Glomerular endothelial cell (primary cell): ENCODE results near the gene NOMO2. TPM values are rescaled to one million over a fixed set of nuclear protein-coding genes. Genes with fewer than 3 reads are reported as not detected.
"Not testable (repeated sequence)": the region's sequence is repeated elsewhere in the genome, so short reads cannot be mapped to it uniquely, and the experiment has no call there.

ENCODE experiments used
- DNase-seq: peaks from one replicate; pipeline ENCODE4 v3.0.0-alpha.2; 2011; ENCODE audit warnings: low read depth, low spot score; ENCODE audit errors: extremely low read depth
- total RNA-seq: library from RNA; depleted of rRNA; stranded (reverse); fragments of >200 nt; gene quantifications from 2 replicates; pipeline ENCODE4 v1.2.3, GENCODE V29; 2015

NOMO2 gene
- total RNA-seq, 1 donor from 2014 or later, result 248 TPM

DNA sequence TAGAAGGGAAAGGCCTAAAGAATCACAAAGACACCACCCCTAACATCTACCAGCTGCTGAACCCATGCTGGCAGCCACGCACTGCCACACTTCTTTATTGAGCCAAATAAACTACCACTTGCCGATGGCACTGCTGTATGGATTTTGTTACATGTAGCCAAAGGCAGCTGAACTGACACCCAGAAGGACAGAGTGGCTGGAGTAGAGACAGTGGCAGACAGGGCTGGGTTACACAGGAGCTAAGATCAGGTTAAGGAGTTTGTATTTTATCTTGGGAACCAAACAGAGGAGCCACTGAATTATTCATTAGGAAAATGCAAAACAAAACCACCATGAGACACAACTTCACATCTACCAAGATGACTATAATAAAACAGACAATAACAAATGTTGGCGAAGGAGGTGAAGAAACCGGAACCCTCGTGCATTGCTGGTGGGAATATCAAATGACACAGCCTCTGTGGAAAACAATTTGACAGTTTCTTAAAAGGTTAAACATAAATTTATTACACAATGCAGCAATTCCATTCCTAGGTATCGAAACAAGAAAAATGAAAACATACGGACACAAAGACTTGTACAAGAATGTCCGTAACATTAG lies 35.9 kb downstream of the NOMO2 start:
- DNase-seq, result not testable (repeated sequence)

DNA sequence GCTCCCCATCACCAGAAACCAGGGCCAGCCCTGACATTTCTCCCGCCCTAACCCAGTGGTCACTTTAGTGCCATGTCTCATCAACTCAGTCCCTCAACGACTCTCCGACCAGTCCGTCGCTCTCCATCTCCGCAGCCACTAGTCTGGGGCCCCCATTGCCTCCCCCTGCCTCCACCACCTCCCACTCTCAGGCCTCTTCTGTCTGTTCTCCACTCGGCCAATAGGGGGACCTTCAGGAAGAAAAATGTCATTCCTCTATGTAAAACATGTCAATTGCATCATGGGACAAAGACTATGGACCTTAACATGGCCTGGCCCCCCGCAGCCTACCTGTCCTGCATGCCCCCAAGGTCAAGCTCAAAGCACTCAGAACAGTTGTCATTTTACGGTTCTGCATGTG lies 39.3 kb downstream of the NOMO2 start:
- DNase-seq, result not testable (repeated sequence)

DNA sequence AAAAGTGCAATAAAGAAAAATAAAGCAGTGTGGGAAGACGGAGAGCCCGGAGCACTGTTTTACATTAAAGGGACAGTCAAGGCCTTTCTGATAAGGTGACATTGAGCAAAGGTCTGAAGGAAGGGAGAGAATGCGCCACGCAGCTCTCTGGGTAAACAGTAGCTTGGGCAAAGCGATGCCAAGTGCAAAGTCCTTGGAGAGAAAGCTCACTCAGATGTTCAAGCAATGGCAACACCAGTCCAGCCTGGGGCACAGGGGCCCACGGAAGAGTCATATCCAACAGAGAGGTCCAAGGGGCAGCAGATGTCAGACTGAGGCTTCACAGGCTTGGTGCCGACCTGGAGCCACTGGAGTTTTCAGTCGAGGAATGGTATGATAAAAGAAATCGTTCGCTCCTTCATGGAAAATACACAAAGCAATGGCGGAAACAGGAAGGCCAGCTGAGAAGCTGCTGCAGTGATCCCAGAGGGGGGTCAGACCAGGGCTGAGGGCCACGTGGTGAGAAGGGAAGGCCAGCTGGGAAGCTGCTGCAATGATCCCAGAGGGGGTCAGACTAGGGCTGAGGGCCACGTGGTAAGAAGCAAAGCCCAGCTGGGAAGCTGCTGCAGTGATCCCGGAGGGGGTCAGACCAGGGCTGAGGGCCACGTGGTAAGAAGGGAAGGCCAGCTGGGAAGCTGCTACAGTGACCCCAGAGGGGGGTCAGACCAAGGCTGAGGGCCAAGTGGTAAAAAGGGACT lies 40.3 kb downstream of the NOMO2 start:
- not testable (repeated sequence) for DNase-seq

DNA sequence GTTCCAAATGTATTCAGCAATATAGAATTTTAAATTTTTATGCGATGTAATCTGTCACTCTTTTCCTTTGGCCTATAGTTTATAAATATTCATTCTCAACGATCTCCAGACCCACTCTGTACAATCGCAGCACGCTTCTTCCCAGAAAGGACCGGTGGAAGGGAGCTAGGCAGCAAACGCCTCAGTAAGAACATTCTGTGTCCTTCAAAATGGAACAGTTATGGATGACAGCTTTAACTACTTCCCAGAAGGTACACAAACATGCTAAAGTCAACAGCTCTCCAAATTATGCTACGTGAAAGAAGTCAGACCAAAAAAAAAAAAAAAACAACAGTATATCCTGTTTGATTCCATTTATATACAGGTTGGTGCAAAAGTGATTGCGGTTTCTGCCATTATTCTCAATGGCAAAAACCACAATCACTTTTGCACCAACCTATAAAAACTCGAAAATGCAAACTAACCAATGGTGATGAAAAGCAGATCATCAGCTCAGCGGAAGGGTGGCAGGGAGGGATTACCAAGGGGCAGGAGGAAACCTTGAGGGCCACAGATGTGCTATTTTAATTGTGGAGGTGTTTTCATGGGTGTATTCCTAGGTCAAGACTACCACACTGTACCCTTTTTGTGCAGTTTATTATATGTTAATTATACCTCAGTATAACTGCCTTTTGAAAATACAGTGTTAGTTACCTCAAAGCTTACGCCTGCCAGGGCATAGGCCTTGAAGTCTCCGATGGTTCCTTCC lies 43.2 kb downstream of the NOMO2 start:
- not testable (repeated sequence) for DNase-seq

DNA sequence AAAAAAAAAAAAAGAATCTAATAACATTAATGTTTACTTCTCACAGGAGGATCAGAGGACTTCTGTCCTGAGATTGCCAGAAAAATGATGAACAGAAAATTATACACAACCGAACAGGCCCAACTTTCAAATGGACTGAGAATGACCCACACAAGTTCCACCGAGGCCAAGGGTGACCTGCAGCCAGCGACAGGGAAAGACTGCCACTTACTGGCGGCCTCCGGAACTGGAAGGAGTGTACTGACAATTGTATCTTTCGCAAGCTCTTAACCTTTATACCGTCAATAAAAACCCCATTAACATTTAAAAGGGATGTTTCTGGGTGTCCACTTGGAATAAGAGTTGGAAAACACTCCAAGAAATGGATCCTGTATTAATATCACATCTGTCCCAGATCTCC lies 63.5 kb downstream of the NOMO2 start:
- not testable (repeated sequence) for DNase-seq

DNA sequence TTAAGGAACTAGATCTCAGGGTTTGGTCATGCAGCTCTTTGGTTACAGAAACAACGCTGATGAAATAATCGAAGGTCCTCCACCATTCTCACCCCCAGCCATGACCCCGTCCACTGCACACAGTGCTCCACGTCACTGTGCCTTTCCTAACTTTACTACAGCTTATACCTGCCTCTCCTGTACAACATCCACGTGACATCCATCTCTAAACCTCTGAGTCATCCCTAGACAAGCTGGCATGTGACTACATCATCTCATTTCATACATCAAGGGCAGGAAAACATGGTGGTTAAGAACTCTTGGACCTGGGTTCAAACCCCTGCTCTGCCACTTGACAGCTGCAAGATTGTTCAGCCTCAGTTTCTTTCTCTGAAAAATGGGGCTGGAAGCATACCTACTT lies 64.9 kb downstream of the NOMO2 start:
- not testable (repeated sequence) for DNase-seq

DNA sequence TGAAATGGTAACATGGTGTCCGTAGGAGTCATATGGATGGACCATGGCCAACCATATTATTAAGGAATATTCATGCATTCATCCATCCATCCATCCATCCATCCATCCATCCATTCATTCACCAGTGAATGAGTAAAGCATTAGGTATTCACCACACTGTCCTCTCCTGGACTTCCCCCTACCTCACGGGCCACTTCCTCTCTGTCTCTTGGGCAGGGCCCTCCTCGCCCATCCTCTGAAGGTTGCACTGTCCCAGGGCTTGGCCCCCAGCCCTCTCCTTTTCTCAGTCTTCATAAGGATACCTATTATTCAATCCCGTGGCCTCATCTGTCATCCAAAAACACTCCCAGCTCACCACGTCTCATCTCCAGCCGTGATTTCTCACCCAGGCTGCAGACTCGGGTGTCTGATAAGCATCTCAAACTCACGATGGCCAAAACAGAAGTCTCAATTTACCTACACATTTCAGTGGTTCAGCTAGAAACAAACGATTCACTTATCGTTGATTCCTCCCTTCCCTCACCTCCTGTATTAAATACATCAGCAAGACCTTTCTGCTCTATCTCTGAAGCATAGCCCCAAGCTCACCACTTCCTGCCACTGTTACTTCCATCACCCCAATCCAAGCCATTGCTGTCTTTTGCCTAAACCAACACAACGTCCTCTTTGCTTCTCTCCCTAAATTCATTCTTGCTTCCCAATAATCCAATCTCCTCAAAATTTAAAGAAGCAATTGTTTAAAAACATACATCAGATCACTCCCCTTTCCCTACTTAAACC lies 69.6 kb downstream of the NOMO2 start:
- DNase-seq, result not testable (repeated sequence)

DNA sequence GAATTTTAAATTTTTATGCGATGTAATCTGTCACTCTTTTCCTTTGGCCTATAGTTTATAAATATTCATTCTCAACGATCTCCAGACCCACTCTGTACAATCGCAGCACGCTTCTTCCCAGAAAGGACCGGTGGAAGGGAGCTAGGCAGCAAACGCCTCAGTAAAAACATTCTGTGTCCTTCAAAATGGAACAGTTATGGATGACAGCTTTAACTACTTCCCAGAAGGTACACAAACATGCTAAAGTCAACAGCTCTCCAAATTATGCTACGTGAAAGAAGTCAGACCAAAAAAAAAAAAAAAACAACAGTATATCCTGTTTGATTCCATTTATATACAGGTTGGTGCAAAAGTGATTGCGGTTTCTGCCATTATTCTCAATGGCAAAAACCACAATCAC lies 125.9 kb downstream of the NOMO2 start:
- DNase-seq, result not testable (repeated sequence)

DNA sequence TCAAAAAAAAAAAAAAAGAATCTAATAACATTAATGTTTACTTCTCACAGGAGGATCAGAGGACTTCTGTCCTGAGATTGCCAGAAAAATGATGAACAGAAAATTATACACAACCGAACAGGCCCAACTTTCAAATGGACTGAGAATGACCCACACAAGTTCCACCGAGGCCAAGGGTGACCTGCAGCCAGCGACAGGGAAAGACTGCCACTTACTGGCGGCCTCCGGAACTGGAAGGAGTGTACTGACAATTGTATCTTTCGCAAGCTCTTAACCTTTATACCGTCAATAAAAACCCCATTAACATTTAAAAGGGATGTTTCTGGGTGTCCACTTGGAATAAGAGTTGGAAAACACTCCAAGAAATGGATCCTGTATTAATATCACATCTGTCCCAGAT lies 146.1 kb downstream of the NOMO2 start:
- DNase-seq, result not testable (repeated sequence)

DNA sequence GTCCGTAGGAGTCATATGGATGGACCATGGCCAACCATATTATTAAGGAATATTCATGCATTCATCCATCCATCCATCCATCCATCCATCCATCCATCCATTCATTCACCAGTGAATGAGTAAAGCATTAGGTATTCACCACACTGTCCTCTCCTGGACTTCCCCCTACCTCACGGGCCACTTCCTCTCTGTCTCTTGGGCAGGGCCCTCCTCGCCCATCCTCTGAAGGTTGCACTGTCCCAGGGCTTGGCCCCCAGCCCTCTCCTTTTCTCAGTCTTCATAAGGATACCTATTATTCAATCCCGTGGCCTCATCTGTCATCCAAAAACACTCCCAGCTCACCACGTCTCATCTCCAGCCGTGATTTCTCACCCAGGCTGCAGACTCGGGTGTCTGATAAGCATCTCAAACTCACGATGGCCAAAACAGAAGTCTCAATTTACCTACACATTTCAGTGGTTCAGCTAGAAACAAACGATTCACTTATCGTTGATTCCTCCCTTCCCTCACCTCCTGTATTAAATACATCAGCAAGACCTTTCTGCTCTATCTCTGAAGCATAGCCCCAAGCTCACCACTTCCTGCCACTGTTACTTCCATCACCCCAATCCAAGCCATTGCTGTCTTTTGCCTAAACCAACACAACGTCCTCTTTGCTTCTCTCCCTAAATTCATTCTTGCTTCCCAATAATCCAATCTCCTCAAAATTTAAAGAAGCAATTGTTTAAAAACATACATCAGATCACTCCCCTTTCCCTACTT lies 152.2 kb downstream of the NOMO2 start:
- not testable (repeated sequence) for DNase-seq

DNA sequence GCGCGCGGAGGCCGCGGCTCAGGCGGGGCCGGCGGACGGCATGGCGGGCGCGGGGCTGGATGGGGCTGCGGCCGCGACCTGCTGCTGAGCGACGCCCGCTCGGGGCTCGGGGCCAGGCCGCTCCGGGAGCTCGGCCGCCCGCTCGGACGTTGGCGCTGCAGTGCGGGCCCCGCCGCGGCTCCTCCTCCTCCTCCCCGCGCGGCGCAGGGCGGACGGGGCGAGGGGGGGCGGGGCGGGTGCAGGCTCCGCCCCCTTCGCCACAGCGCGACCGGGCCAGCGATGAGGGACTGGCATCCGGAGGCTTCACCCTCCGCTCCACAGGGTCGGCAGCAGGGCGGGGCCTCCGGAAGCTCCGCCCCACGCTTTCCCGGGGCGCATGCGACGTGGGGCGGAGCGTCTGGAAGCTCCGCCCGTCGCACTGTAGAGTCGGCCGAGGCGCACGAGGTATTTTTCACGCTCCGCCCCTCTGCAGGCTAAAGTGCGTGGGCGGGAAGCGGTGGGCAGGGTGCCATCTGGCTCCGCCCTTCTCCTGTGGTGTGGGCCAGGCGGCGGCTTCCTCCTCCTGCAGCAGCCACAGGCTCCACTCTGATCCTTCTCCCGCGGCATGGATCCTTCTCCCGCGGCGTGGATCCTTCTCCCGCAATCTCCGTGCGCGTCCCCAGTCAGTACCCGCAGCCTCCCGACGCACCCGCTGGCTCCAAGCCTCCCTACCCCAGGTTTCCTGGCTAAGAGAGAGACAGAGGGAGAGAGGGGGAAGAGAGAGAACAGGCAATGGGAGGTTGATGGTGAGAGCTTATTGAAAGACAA lies 159.8 kb downstream of the NOMO2 start:
- DNase-seq, result not testable (repeated sequence)

DNA sequence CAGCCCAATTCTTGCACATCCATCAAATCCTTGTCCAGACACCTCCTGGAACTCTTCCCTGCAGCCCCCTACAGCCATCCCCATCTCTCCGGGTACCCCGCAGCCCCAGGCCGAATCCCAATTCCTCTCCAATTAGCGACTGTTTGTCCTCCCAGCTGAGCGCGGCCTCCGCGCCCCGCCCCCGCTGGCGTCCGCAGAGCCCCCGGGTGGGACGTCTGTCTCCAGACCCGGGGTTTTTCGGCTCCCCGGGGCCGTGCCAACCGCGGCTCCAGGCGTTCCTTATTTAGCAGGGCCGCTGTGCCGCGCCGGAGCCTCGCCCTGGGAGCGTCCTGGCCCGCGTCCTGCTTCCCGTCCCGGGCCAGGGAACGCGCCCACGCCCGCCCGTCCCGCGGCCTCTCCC lies 160.7 kb downstream of the NOMO2 start:
- DNase-seq, result not testable (repeated sequence)

DNA sequence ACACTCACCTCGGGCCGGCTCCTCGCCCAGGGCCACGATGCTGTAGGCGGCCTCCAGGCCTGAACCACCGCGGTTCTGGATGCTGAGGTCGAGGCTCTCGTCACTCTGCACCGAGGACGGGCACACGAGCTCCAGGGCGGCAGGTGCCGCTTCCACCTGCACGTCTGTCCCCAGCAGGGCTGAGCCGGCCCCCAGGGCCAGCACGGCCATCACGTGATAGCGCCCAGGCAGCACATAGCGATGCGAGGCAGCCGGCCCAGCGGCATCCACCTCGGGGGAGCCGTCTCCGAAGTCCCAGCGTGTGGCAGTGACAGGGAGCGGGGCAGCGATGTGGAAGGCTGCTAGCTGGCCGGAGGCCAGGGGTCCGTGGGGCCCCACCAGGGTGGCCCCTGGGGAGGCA lies 167.5 kb downstream of the NOMO2 start:
- not testable (repeated sequence) for DNase-seq

DNA sequence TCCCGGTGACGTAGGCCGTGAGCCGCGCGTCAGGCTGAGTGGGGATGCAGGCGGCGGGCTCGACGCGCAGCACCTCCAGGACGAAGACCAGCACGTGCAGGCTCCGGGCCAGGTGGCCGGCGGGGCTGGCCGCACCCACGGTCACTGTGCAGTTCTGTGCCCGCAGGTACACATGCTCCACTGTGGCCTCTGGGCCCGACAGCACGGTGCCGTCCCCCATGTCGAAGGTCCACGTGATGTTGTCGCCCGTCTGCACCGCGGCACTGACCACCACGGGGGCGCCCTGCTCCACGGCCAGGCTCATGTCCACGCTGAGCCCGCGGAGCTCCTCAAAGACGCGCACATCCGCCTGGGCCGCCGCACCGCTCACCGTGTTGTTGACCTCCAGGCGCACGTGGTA lies 174.1 kb downstream of the NOMO2 start:
- DNase-seq, result not testable (repeated sequence)

DNA sequence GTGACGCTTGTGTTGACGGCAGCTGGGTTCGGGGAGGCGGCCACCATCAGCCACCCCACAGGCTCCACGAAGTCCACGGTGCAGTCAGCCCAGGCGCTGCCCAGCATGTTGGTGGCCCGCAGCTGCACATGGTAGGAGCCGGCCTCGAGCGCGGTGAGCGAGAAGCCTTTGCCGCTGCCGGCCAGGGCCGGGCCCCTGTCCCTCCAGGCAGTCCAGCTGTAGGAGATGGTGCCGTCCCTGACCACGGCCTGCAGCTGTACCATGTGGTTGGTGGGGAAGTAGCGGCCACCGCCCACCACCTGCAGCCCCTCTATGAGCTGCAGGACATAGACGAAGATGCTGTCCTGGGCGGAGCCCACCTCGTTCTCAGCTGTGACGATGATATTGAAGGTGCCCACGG lies 175.4 kb downstream of the NOMO2 start:
- DNase-seq, result not testable (repeated sequence)

DNA sequence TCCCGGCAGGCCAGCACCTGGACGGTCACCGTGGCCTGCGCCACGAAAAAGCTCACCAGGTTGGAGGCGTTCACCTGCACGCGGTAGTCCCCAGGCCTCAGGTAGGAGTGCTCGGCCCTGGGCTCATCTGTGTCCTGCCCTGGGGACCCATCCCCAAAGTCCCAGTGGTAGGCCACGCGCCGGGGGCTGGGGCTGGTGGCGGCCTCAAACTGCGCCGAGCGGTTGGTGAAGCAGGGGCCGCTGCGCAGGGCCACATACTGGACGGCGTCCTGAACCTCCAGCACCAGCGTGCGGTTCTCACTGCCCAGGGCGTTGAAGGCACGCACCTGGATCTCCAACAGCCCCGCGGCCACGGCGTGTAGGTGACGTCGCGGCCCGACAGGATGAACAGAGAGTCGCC lies 176.6 kb downstream of the NOMO2 start:
- DNase-seq, result not testable (repeated sequence)

DNA sequence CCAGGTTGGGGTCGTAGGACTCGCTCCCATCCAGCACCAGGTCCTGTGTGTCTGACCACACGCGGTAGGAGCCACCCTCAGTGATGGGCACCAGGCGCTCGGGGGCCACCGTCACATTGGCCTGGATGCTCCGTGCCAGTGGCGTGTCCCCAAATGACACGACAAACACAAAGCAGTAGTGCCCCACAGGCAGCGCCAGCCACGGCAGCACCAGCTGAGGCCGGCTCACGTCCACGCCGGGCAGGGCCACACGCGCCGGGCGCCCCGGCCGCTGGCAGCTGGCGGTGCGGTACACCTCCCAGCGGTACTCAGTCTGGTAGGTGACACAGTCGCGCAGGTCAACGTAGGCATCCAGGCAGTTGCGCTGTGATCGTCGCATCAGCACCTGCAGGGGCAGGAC lies 177.0 kb downstream of the NOMO2 start:
- DNase-seq, result not testable (repeated sequence)

DNA sequence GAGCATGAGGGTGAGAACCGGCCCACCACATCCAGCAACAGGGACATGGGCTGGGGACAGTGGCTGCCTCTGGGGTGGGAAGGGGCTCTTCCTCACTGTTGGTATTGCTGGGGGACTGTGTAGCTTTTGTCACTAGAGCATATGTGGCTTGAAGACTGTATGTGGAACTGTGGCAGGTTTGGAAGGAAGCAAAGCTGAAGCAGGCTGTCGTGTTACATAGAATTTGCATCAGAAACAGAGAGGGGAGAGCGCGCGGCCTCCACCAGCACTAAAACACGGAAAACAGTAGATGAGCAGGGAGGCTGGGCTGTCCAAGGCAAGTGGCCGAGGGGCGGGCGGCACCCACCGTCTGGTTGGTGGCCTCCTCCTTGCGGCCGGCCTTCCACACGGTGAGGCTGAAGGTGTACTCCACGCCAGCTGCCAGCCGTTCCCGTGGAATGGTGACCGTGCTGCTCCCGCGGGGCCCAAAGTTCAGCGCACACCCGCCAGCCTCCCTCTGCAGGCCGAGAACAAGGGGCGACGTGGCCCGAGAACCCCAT lies 177.7 kb downstream of the NOMO2 start:
- not testable (repeated sequence) for DNase-seq

DNA sequence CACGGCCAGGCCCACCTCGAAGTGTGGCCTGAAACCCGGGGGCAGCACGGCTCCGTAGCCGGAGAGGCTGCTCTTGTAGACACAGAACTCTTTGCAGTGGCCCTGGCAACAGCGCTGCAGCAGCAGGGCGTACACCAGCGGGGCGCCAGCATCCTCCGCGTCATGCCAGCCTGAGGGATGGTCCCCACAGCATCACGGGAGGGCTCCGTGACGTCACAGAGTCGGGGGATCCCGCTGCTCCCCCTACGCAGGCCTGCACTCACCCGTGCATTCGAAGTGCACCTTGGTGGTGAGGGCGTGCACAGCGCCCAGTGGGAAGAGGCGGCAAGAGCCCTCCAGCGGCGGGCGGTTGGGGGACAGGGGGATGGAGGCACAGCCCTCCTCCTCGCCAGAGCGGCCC lies 179.2 kb downstream of the NOMO2 start:
- DNase-seq, result not testable (repeated sequence)
